ENCODE data around the gene GRB2.
"Not testable (repeated sequence)": the region's sequence is repeated elsewhere in the genome, so short reads cannot be mapped to it uniquely, and the experiment has no call there.

- TF ChIP-seq POLR2A (IDR thresholded peaks at IDR 0.05; ENCODE audit: low read length); GATA1 (IDR thresholded peaks at IDR 0.05; ENCODE audit: low read depth, low read length): not testable (repeated sequence)
Observed at GRCh38 chr17:75445896-75446295, 40.4 kb upstream of the GRB2 start.

All from erythroblast (primary cell).